GM12801 (cell line): ENCODE measurements around the gene KCNF1.

Experiments used
- TF ChIP-seq, protein P1 (sequence below): IDR thresholded peaks from one replicate; pipeline ENCODE4 v1.5.1; 2011; ENCODE audit warnings: control low read depth; ENCODE audit not compliant: insufficient read length; ENCODE audit errors: extremely low read depth

The KCNF1 gene

DNA sequence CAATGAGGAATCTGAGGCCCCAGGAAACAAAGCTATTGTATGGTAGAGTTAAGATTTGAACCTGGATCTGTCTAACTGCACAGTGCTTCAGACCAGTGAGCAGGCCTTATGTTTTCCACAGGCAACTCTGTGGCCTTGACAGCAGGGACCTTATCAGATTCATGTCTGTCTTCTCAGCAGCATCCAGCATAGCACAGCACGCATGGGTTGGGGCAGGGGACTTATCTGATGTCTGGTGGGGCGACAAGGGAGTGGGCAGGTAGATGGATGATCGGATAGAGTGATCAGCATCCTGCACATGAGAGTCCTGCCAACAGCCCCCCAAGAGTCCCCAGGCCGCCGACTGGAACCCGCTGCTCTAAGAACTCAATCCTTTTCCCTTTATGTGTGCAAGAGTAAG is 28.7 kb upstream of the KCNF1 start:
- TF ChIP-seq, protein P1, sequence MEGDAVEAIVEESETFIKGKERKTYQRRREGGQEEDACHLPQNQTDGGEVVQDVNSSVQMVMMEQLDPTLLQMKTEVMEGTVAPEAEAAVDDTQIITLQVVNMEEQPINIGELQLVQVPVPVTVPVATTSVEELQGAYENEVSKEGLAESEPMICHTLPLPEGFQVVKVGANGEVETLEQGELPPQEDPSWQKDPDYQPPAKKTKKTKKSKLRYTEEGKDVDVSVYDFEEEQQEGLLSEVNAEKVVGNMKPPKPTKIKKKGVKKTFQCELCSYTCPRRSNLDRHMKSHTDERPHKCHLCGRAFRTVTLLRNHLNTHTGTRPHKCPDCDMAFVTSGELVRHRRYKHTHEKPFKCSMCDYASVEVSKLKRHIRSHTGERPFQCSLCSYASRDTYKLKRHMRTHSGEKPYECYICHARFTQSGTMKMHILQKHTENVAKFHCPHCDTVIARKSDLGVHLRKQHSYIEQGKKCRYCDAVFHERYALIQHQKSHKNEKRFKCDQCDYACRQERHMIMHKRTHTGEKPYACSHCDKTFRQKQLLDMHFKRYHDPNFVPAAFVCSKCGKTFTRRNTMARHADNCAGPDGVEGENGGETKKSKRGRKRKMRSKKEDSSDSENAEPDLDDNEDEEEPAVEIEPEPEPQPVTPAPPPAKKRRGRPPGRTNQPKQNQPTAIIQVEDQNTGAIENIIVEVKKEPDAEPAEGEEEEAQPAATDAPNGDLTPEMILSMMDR: no peak

GRCh38 chr2:10883801-10884478 is 27.8 kb upstream of the KCNF1 start:
- TF ChIP-seq, protein P1: no peak

- TF ChIP-seq, protein P1: no peak
These were observed 27.2 kb upstream of the KCNF1 start for GRCh38 chr2:10884574-10884975.

- TF ChIP-seq, protein P1: no peak
These were observed 26.5 kb upstream of the KCNF1 start for GRCh38 chr2:10885094-10885860.

- TF ChIP-seq, protein P1: no peak
These were observed 24.3 kb upstream of the KCNF1 start for GRCh38 chr2:10887476-10887875.

- TF ChIP-seq, protein P1: no peak
These were observed 22.0 kb upstream of the KCNF1 start for GRCh38 chr2:10889651-10890215.

DNA sequence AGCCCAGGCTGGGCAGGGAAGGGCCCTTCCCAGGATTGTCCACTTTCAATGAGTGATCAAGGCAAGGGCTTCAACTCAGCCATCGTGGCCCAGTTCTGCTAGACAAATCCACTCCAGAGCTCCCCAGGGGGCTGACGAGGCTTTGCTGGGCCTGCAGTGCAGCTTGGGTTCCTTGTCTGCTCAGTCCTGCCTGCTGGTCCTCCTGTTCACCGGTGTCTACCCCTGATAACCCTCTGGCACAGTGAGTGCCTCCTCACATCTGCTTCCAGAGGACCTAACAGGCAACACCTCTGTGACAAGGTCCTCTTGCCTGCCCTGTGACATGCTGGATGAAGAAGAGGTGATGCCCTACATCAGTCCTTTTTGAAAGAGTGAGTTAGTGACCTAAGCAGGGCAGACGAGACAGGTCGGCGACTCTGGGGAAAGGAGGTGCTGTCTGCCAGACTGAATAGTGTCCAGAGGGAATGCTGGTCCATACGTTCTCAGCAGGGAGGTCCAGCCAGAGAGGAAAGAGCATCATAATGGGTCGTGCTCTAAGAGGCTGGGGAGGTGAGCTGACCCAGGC is 20.9 kb upstream of the KCNF1 start:
- TF ChIP-seq, protein P1: no peak
